Measurements from ENCODE around the gene CCDC184.

CCDC184 gene

DNA sequence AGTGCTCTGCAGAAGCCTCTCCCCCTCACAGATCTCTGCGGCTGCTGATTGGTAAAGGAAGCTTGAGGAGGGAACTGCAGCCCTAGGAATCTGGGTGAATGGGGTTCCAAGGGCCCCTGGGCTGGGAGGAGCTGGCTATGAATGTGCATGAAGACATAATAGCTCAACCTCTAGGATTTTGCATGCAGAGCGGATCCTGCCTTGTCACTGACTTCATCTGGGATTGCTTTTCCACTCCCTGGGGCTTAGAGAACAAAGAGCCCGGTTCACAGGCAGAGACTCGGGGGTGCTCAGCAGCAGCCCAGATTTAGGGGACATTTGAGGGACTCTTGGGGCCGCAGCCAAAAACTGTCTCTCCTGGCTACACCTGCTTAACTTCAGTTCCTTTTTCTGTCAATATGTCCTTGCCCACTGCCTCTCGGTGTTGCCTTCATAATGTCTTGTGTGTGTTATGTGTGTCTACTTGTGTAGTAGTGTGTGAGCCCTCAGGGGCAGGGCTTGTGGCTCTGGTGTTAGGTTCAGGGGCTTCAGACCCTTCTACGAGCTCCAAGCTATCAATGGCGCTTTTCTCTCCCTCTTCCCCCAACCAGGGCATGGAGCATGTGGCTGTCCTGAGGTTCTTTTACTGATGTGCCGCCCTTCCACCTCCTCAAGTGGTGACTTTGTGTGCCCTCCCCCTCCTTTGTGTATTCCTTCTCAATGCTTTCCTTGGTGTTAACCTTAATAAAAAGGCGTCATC is 1.9 kb downstream of the CCDC184 start:
- no peak overlapping the region for H3K4me3 ChIP-seq (ENCODE audit: low read depth, low read length)
- TF ChIP-seq, protein P1, sequence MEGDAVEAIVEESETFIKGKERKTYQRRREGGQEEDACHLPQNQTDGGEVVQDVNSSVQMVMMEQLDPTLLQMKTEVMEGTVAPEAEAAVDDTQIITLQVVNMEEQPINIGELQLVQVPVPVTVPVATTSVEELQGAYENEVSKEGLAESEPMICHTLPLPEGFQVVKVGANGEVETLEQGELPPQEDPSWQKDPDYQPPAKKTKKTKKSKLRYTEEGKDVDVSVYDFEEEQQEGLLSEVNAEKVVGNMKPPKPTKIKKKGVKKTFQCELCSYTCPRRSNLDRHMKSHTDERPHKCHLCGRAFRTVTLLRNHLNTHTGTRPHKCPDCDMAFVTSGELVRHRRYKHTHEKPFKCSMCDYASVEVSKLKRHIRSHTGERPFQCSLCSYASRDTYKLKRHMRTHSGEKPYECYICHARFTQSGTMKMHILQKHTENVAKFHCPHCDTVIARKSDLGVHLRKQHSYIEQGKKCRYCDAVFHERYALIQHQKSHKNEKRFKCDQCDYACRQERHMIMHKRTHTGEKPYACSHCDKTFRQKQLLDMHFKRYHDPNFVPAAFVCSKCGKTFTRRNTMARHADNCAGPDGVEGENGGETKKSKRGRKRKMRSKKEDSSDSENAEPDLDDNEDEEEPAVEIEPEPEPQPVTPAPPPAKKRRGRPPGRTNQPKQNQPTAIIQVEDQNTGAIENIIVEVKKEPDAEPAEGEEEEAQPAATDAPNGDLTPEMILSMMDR (conservative IDR thresholded peaks at IDR 0.05; ENCODE audit: low read depth, low read length): no peak

DNA sequence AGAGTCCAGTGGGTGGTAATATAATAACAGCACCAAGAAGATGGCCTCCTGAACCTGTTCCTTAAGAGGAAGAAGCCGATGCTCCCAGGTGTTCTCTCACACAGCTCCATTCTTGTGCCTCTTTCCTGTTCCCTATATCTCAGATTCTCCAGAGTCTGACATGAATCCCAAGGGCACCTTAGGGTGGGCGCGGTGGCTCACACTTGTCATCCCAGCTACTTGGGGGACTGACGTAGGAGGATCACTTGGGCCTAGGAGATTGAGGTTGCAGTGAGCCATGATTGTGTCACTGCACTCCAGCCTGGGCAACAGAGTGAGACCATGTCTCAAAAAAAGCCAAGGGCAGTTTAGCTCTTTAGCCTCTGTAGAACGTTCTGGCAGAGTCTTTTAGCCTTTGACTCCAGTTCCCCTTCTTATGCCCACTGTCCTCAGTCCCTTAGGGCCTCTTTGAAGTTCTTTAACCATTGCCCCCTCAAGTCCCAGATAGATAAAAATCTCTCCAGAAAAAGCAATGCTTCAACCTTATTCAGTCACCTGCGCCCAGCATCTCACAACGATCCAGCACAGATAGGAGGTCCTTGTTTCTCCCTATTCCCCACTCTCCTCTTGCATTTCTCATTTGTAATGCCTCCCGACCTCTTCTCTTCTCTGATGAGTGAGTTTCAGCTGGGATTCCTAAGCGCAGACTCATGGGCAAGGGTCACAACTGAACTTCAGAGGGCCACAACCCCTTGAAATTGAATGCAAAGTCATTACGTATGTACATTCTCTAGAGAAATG is 4.7 kb downstream of the CCDC184 start:
- no peak for DNase-seq (ENCODE audit: low read depth)
- H3K4me3 ChIP-seq (ENCODE audit: low read depth, low read length): no peak overlapping the region
- TF ChIP-seq, protein P1 (conservative IDR thresholded peaks at IDR 0.05; ENCODE audit: low read depth, low read length): no peak

More for the DNA sequence above, 1.9 kb downstream of the CCDC184 start:
- peak; percentile 30 for DNase-seq (ENCODE audit: low read depth)

DNA sequence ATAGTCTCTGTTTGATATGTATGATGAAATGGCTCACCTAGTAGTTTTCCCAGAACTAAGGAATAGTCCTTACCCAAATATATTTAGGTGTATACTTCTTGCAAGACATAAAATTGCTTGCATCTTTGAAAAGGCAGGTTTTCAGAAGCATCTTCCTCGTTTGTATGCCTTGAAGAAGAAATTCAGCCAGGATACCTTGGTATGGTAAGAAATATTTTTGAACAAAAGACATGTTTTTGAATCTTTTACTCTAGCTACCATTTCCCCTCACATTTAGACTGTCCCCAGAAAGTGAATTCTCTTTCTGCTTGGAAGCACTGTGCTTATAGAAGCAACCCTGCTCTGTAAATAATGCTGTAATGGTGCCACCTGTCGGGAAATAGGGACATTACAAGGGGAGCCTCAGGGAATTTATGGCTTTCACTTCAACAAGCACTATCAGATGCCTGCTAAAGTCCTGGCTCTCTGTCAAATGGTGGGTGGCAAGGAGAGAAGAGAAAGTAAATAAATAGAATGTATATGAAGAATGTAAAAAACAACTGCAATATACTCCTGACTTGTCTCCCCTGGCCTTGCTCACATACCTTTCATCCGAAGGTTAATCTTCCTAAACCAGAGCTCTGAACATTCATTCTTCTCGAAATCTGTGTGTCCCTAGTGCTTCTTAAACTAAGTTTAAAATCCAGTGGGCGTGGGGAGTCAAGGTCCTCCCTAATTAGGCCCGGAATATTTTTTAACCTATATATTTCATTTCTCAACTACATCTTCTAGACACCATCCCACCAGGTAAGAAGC is 6.1 kb downstream of the CCDC184 start:
- TF ChIP-seq, protein P1 (conservative IDR thresholded peaks at IDR 0.05; ENCODE audit: low read depth, low read length): peak; percentile 83
- H3K4me3 ChIP-seq (ENCODE audit: low read depth, low read length): no peak overlapping the region
- DNase-seq (ENCODE audit: low read depth): peak; percentile 88

DNA sequence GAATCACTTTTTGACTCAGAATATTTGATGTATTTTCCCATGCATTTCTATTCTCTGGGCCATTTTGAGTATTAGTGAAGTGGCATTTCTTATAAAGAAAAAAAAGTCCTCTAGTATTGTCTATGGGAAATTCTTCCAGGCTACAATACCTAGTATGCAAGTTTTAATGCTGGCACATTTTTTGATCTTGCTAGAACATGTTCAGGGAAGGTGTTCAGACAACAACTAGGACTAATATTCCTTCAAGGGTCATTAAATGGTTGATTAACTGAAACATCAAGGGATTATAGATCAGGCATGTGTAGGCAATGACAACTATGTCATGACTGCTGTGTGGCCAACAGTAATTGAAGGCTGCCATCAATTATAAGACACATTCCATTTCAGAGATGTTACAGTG is 7.7 kb downstream of the CCDC184 start:
- H3K4me3 ChIP-seq (ENCODE audit: low read depth, low read length): no peak overlapping the region
- TF ChIP-seq, protein P1 (conservative IDR thresholded peaks at IDR 0.05; ENCODE audit: low read depth, low read length): no peak
- DNase-seq (ENCODE audit: low read depth): no peak

DNA sequence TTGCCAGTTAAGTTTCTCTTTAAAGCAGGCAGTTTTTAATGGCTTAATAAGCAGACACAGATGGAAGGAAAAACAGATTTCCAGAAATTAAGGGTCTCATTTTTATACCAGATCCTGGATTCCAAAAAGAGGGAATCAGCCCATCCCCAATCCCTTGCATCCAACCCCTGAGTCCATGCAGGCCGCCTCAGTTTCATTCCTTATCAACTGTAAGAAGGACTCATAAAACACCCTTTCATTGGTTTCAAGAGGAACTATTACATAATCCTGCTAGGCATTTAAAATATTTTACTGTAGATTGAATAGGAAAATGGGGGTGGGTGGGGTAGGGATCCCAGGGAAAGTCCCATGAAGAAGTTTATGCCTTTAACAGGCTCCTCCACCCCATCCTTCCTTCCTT is 9.4 kb downstream of the CCDC184 start:
- DNase-seq (ENCODE audit: low read depth): no peak
- TF ChIP-seq, protein P1 (conservative IDR thresholded peaks at IDR 0.05; ENCODE audit: low read depth, low read length): no peak
- H3K4me3 ChIP-seq (ENCODE audit: low read depth, low read length): no peak overlapping the region

DNA sequence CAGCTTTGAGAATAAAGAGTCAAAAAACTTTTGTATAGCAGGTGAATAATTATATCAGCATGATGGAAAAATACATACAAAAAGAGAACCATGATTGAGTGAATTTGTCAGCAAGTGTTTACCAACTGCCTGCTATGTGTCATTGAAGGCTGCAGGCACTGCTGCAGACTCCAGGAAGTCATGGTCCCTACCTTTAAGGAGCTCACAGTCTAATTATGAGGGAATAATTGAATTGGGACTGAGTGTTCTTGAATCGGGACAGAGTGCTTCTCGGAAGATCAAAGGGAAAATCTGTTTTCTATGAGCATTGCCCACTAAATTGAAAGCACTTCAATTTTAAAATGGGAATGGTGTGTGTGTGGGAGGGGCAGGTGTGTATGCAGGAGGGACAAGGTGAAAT is 10.2 kb downstream of the CCDC184 start:
- TF ChIP-seq, protein P1 (conservative IDR thresholded peaks at IDR 0.05; ENCODE audit: low read depth, low read length): no peak
- H3K4me3 ChIP-seq (ENCODE audit: low read depth, low read length): no peak overlapping the region
- no peak for DNase-seq (ENCODE audit: low read depth)
